ENCODE measurements around the gene TMEM63A.
"Not testable (repeated sequence)": the region's sequence is repeated elsewhere in the genome, so short reads cannot be mapped to it uniquely, and the experiment has no call there.

TMEM63A gene

GRCh38 chr1:225816643-225817538 lies 65.3 kb downstream of the TMEM63A start:
- no peak for DNase-seq

- no peak for DNase-seq
These were observed 66.5 kb downstream of the TMEM63A start for GRCh38 chr1:225815526-225816178.

- DNase-seq, result not testable (repeated sequence)
These were observed 67.1 kb downstream of the TMEM63A start for GRCh38 chr1:225815090-225815489.

GRCh38 chr1:225814381-225814780 lies 67.8 kb downstream of the TMEM63A start:
- no peak for DNase-seq

- DNase-seq, result no peak
These were observed 68.8 kb downstream of the TMEM63A start for GRCh38 chr1:225813214-225813964.

GRCh38 chr1:225812488-225813213 lies 69.5 kb downstream of the TMEM63A start:
- DNase-seq, result no peak

GRCh38 chr1:225811622-225812487 lies 70.3 kb downstream of the TMEM63A start:
- DNase-seq, result no peak

- DNase-seq, result not testable (repeated sequence)
These were observed 71.3 kb downstream of the TMEM63A start for GRCh38 chr1:225810579-225811538.

GRCh38 chr1:225809842-225810578 lies 72.2 kb downstream of the TMEM63A start, which contains the start of gene EPHX1:
Gene EPHX1 (plus strand): TSS chr1:225810124. CDS start chr1:225828730, 18,606 bp downstream.
- DNase-seq, result peak; percentile 80

- DNase-seq, result no peak
These were observed 74.0 kb downstream of the TMEM63A start for GRCh38 chr1:225808136-225808535.

GRCh38 chr1:225806736-225807135 lies 75.4 kb downstream of the TMEM63A start:
- DNase-seq, result not testable (repeated sequence)

- no peak for DNase-seq
These were observed 75.9 kb downstream of the TMEM63A start for GRCh38 chr1:225806249-225806648.

GRCh38 chr1:225801146-225801545 lies 81.0 kb downstream of the TMEM63A start:
- DNase-seq, result not testable (repeated sequence)

- not testable (repeated sequence) for DNase-seq
These were observed 86.1 kb downstream of the TMEM63A start for GRCh38 chr1:225796097-225796496.

Measured in NCI-H1092 (cell line).